ENCODE measurements around the gene RHOH.
A peak's percentile ranks its signal among the peaks of the same experiment; 100 is the strongest.
"Not testable (repeated sequence)": the region's sequence is repeated elsewhere in the genome, so short reads cannot be mapped to it uniquely, and the experiment has no call there.

RHOH gene

GRCh38 chr4:40262077-40262528 is 65.3 kb downstream of the RHOH start:
- DNase-seq (ENCODE audit: low read depth in 2 of 2) = no peak

- no peak for DNase-seq (ENCODE audit: low read depth in 2 of 2)
Measured at GRCh38 chr4:40262861-40263260, 66.0 kb downstream of the RHOH start.

- peak; percentile 49 to 54 for DNase-seq (ENCODE audit: low read depth in 2 of 2)
Measured at GRCh38 chr4:40264497-40264896, 67.7 kb downstream of the RHOH start.

GRCh38 chr4:40264995-40265909 is 68.4 kb downstream of the RHOH start:
- DNase-seq (ENCODE audit: low read depth in 2 of 2) = peak in 1 of 2 experiments; percentile 19

- no peak for DNase-seq (ENCODE audit: low read depth in 2 of 2)
Measured at GRCh38 chr4:40265910-40266274, 69.1 kb downstream of the RHOH start.

GRCh38 chr4:40269133-40269532 is 72.3 kb downstream of the RHOH start:
- DNase-seq (ENCODE audit: low read depth in 2 of 2) = no peak

GRCh38 chr4:40270609-40271008 is 73.8 kb downstream of the RHOH start:
- DNase-seq (ENCODE audit: low read depth in 2 of 2) = no peak

GRCh38 chr4:40275065-40275730 is 78.4 kb downstream of the RHOH start:
- no peak for DNase-seq (ENCODE audit: low read depth in 2 of 2)

GRCh38 chr4:40276546-40276945 is 79.7 kb downstream of the RHOH start:
- no peak for DNase-seq (ENCODE audit: low read depth in 2 of 2)

- DNase-seq (ENCODE audit: low read depth in 2 of 2) = no peak
Measured at GRCh38 chr4:40280586-40280985, 83.8 kb downstream of the RHOH start.

- no peak for DNase-seq (ENCODE audit: low read depth in 2 of 2)
Measured at GRCh38 chr4:40281099-40281498, 84.3 kb downstream of the RHOH start.

- no peak for DNase-seq (ENCODE audit: low read depth in 2 of 2)
Measured at GRCh38 chr4:40281913-40282312, 85.1 kb downstream of the RHOH start.

- DNase-seq (ENCODE audit: low read depth in 2 of 2) = not testable (repeated sequence)
Measured at GRCh38 chr4:40282857-40283256, 86.0 kb downstream of the RHOH start.

- DNase-seq (ENCODE audit: low read depth in 2 of 2) = no peak
Measured at GRCh38 chr4:40283413-40283812, 86.6 kb downstream of the RHOH start.

- no peak for DNase-seq (ENCODE audit: low read depth in 2 of 2)
Measured at GRCh38 chr4:40283968-40284367, 87.1 kb downstream of the RHOH start.

- no peak for DNase-seq (ENCODE audit: low read depth in 2 of 2)
Measured at GRCh38 chr4:40285692-40286091, 88.9 kb downstream of the RHOH start.

GRCh38 chr4:40288566-40288965 is 91.7 kb downstream of the RHOH start:
- no peak for DNase-seq (ENCODE audit: low read depth in 2 of 2)

- no peak for DNase-seq (ENCODE audit: low read depth in 2 of 2)
Measured at GRCh38 chr4:40289366-40290188, 92.7 kb downstream of the RHOH start.

GRCh38 chr4:40290611-40291186 is 93.9 kb downstream of the RHOH start:
- not testable (repeated sequence) for DNase-seq (ENCODE audit: low read depth in 2 of 2)

- DNase-seq (ENCODE audit: low read depth in 2 of 2) = no peak
Measured at GRCh38 chr4:40292313-40292759, 95.5 kb downstream of the RHOH start.

GRCh38 chr4:40294339-40294738 is 97.5 kb downstream of the RHOH start:
- DNase-seq (ENCODE audit: low read depth in 2 of 2) = no peak

GRCh38 chr4:40295030-40295429 is 98.2 kb downstream of the RHOH start:
- not testable (repeated sequence) for DNase-seq (ENCODE audit: low read depth in 2 of 2)

Measured in fibroblast of skin of left quadriceps (primary cell).